Aorta (tissue), 5 donors: Measurements from ENCODE around the gene TCIRG1. TPM values are rescaled to one million over a fixed set of nuclear protein-coding genes. Genes with fewer than 3 reads are reported as not detected.
A peak's percentile ranks its signal among the peaks of the same experiment; 100 is the strongest.

Experiments used
- ATAC-seq: fragments of 200-7000 bp; cut with Tn5 transposase; one replicate; pipeline ENCODE4 v1.9.1; 2022; ENCODE audit warnings: moderate library complexity; ENCODE audit not compliant: low FRiP score
- DNase-seq, 2 donors: peaks; one replicate each; pipeline ENCODE4 v3.0.0-alpha.2; 2020
- H3K27ac ChIP-seq, 2 donors: one replicate each; pipeline ENCODE4 v1.5.1; 2013; ENCODE audit warnings: low read length in 2 of 2, mild to moderate bottlenecking in 2 of 2, moderate library complexity in 2 of 2, control low read depth in 1 of 2, inconsistent platforms in 1 of 2, low read depth in 1 of 2
- H3K27me3 ChIP-seq, 2 donors: one replicate each; pipeline ENCODE4 v1.6.1; 2013; ENCODE audit warnings: control low read depth in 1 of 2, low read length in 1 of 2, mild to moderate bottlenecking in 1 of 2, moderate library complexity in 1 of 2; ENCODE audit not compliant: insufficient read depth in 2 of 2, control insufficient read depth in 1 of 2
- H3K36me3 ChIP-seq, 2 donors: one replicate each; pipeline ENCODE4 v1.6.1; 2013; ENCODE audit warnings: control low read depth in 1 of 2, low read length in 1 of 2, mild to moderate bottlenecking in 1 of 2; ENCODE audit not compliant: insufficient read depth in 2 of 2, control insufficient read depth in 1 of 2
- H3K4me1 ChIP-seq, 2 donors: one replicate each; pipeline ENCODE4 v1.6.1; 2013; ENCODE audit warnings: low read length in 2 of 2, control low read depth in 1 of 2, mild to moderate bottlenecking in 1 of 2, moderate library complexity in 1 of 2; ENCODE audit not compliant: insufficient read depth in 2 of 2, control insufficient read depth in 1 of 2
- H3K4me3 ChIP-seq, 2 donors: one replicate each; pipeline ENCODE4 v1.5.1; 2013; ENCODE audit warnings: low read length in 2 of 2, control low read depth in 1 of 2, mild to moderate bottlenecking in 1 of 2
- H3K9me3 ChIP-seq: one replicate; pipeline ENCODE4 v1.6.1; 2013; ENCODE audit warnings: mild to moderate bottlenecking, low read length; ENCODE audit not compliant: control insufficient read depth
- WGBS, 2 donors: extraction: QIAGEN DNeasy Blood & Tissue Kit; methylation state at CpG; one replicate each; pipeline ENCODE4 v1.1.7; 2013; 5-methylcytosine and 5-hydroxymethylcytosine counted together
- intact Hi-C, 2 donors: fragments of 100-400 bp; cut with DNase I; formaldehyde crosslinking; loops; one replicate each; pipeline versions ENCODE4 v1.14.2 to v1.15.0; 2022
- polyA plus RNA-seq, 2 donors: library from polyadenylated mRNA; stranded (reverse); fragments of 200-250 nt; gene quantifications; one replicate each; pipeline ENCODE4 v1.2.3, GENCODE V29; 2013
- total RNA-seq, 2 donors: library from RNA; stranded (reverse); fragmentation: NEBNext Ultra II Directional; extraction: Animal tissue kit (Norgen Biotek cat#: 25700); gene quantifications; one replicate each; pipeline ENCODE4 v1.2.1, GENCODE V29; 2021
- donor health status: healthy with polysubstance abuse.
- donor health status: Bipolar disorder and iron deficiency.
- donor health status: DM: no; HTN: no; CAD: no.
- donor health status: DM: no; HTN: no; CAD: no.
- donor health status: DM: yes; HTN: yes; CAD: no.

TCIRG1 gene
- total and polyA plus RNA-seq, 4 donors: 47.5 to 485 (median 149) TPM

DNA sequence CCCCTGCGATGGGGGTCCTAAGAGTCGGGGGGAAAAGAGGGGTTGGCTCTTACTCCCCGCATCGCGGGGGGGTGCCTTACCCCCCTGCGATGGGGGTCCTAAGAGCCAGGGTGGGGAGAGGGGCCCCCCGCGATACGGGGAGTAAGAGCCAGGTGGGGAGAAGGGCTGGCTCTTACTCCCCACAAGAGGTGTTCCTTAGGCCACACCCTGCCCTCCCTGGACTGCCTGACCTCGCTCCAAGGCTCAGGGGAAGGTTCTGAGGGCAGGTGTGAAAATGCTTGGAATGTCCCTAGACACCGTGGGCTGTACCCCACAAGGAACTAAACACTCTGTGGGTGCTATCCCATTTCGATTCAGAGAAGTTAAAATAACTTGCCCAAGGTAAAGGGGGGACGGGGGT lies 42.8 kb upstream of the TCIRG1 start:
- 95 to 99% methylated on average over 12 to 13 of the region's 13 CpGs for WGBS, 2 donors
- Histone ChIP-seq H3K27ac (no peak overlapping the region), H3K4me3 (no peak overlapping the region), H3K27me3 (no peaks in the 10 kb centered on the region), H3K36me3 (no peaks in the 10 kb centered on the region), H3K9me3 (no peaks in the 10 kb centered on the region), H3K4me1 (no peaks in the 10 kb centered on the region)
- intact Hi-C loops: no loop called here
- ATAC-seq (no peak), DNase-seq (peak in 1 of 2 donors; percentile 33)

DNA sequence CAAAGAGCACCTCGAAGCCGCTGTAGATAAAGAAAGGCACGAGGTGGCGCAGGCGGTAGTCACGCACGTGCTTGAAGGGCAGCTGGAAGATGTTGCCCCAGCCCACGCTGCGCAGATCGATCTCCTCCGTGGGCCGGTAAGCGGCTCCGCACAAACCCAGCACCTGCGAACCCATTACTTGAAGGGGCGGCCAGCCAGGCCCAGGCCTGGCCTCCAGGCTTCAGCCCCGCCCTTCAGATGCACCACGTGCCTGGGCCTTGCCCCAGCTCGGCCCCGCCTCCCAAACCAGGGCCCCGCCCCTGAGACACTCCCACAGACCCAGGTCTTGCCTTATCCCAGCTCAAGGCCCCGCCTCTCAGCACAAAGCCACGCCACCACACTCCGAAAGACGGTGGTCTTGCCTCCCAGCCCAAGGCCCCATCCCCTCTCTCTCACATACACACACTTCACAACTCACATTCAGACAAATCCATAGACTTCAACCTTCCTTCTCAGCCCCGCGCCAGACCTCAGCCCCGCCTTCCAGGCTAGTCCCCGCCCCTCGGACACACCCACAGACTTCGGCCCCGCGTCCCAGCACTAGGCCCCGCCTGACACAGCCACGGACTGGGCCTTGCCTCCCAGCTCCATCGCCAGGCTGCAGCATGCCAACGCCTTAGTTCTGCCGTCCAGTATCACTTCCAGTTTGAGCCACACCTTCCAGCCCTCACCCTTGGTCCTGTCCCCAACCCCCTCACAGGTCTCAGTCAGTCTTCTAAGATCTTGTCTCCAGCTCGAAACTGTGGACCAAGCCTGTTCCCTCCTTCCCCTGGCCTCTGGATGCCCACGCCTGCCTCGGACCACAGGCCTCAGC lies 42.0 kb upstream of the TCIRG1 start:
- ATAC-seq: peak; percentile 89
- Histone ChIP-seq H3K9me3 (no peaks in the 10 kb centered on the region), H3K27ac (no peak overlapping the region), H3K4me3 (no peak overlapping the region), H3K27me3 (no peaks in the 10 kb centered on the region), H3K4me1 (no peaks in the 10 kb centered on the region), H3K36me3 (no peaks in the 10 kb centered on the region)
- intact Hi-C loops: no loop called here
- WGBS, 2 donors: 66 to 67% methylated on average over 38 to 41 of the region's 41 CpGs
- DNase-seq: peak; percentile 88

DNA sequence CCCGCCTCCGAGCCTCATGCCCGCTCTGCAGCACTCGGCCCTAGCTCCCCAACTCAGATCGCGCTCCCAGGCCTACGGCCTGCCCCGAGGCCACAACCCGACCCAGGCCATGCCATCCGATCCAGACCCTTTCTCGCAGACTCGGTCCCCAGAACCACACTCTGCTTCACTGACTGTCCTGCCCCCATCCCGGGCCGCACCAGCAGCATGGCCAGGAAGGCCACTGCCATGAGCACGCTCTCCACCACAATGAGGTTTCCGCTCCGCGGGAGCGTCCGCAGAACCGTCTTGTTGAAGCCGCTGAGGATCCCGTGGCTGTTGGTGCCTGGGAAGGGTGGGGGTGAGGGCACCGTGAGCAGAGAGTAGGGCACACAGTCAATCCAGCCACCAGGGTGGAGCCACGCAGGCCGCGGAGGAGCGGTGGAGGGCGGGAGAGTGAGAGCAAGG lies 41.3 kb upstream of the TCIRG1 start:
- Histone ChIP-seq H3K4me3 (no peak overlapping the region), H3K9me3 (no peaks in the 10 kb centered on the region), H3K27ac (no peak overlapping the region), H3K36me3 (no peaks in the 10 kb centered on the region), H3K27me3 (no peaks in the 10 kb centered on the region), H3K4me1 (no peaks in the 10 kb centered on the region)
- intact Hi-C loops: no loop called here
- ATAC-seq (peak; percentile 11), DNase-seq (peak in 1 of 2 donors; percentile 74)
- 94 to 95% methylated on average over 29 of the region's 29 CpGs for WGBS, 2 donors

DNA sequence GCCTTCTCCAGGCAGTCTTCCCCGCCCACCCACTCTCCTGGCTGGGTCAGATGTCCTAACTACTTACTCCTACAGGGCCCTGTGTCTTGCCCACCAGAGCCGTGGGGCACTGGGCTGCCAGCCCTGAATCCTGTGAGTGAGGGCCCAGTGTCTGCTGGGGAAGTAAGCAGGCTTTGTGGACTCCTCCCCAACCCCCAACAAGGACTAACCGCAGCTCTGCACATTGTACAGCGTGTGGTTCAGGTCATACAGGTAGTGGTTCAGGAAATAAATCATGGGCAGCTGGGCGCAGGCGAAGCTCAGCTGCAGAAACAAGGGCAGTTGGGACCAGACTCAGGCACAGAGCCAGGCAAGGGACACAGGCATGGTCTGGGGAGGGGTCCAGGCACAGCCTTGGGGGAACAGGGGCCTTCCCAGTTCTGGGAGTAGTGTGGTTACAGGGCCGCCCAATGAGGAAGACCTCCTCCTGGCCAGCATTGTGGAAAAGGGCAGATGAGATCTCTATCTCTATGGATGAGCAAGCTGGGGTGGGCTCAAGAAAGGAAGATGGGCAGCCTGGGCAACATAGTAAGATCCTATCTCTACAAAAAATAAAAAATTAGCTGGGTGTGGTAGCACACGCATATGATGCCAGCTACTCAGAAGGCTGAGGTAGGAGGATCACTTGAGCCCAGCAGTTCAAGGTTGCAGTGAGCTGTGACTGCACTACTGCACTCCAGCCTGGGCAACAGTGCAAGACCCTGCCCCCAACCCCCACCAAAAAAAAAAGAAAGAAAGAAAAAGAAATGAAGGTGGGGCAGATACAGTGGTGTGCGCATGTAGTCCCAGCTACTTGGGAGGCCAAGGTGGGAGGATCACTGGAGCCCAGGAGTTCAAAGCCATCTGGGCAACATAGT lies 40.4 kb upstream of the TCIRG1 start:
- no peak for ATAC-seq
- 94 to 95% methylated on average over 9 of the region's 9 CpGs for WGBS, 2 donors

DNA sequence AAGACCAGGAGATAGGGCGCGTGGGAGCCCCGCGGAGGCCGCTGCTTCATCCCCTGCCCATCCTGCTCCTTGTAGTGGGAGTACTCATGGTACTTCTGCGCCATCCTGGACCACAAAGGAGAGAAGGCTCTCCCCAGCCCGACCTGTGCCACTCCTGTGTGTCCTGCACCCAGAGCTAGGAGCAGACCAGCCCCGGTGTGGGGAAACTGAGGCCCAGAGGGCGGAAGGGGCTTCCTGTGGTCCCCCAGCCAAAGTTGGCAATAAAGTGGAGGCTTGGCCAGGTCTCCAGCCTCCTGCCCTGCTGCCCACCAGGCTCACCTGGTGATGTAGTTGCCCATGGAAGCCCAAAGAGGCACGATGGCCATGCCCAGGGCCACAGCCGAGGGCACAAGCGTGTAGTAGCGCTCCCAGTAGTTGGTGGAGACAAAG lies 39.6 kb upstream of the TCIRG1 start:
- intact Hi-C loops: no loop called here
- Histone ChIP-seq H3K27ac (no peak overlapping the region), H3K9me3 (no peaks in the 10 kb centered on the region), H3K27me3 (no peaks in the 10 kb centered on the region), H3K4me1 (no peaks in the 10 kb centered on the region), H3K4me3 (no peak overlapping the region), H3K36me3 (no peaks in the 10 kb centered on the region)
- DNase-seq (peak in 1 of 2 donors; percentile 72), ATAC-seq (no peak)
- 95 to 97% methylated on average over 13 of the region's 13 CpGs for WGBS, 2 donors

More for the DNA sequence above, 40.4 kb upstream of the TCIRG1 start:
- H3K27me3 ChIP-seq: no peaks in the 10 kb centered on the region
- intact Hi-C loops: no loop called here
- H3K27ac ChIP-seq: no peak overlapping the region
- H3K9me3 ChIP-seq: no peaks in the 10 kb centered on the region
- H3K4me1 ChIP-seq: no peaks in the 10 kb centered on the region
- DNase-seq: peak in 1 of 2 donors; percentile 55
- H3K36me3 ChIP-seq: no peaks in the 10 kb centered on the region
- no peak overlapping the region for H3K4me3 ChIP-seq

DNA sequence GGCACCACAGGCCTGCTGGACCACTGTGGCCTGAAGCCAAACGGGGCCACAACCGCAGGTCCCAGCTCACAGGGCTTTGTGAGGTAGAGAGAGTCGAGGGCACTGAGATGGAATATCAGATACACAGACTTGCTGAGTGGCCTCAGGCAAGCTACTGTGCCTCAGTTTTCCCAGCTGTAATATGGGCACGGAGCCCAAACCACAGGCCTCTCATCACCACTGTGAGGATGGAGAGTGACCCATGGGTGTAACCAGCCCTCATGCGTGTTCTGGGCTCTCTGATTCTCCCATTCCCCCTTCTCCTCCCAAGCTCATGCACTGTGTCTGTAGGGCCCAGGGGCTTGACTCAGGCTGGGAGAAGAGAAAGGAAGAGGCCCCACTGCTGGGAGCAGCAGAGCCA lies 39.1 kb upstream of the TCIRG1 start:
- ATAC-seq: no peak
- DNase-seq: peak in 1 of 2 donors; percentile 16
- Histone ChIP-seq H3K27me3 (no peaks in the 10 kb centered on the region), H3K9me3 (no peaks in the 10 kb centered on the region), H3K4me1 (no peaks in the 10 kb centered on the region), H3K36me3 (no peaks in the 10 kb centered on the region), H3K27ac (no peak overlapping the region), H3K4me3 (no peak overlapping the region)
- 93 to 95% methylated on average over 5 of the region's 5 CpGs for WGBS, 2 donors
- intact Hi-C loops: no loop called here

DNA sequence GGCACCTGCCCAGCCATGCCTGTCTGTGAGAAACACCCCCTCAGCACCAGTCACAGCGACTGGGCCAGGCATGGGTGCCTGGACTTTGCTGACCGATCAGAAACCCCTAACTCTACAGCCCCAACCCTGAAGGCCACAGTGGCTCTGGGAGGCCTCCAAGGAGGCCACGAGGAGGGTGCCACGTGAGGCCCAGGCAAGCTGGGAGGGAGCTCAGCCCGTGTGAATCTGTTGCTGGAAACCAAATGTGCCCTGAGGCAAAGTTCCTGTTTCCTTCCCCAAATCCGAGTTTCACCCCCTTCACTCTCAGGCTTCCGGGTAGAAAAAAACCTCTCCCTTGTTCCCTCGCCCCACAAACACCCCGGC lies 36.3 kb upstream of the TCIRG1 start:
- H3K4me1 ChIP-seq: no peaks in the 10 kb centered on the region
- intact Hi-C loops: no loop called here
- no peaks in the 10 kb centered on the region for H3K36me3 ChIP-seq
- DNase-seq: peak in 1 of 2 donors; percentile 82
- H3K27me3 ChIP-seq: no peaks in the 10 kb centered on the region
- no peak overlapping the region for H3K4me3 ChIP-seq
- no peaks in the 10 kb centered on the region for H3K9me3 ChIP-seq
- WGBS, 2 donors: 82% methylated on average over 9 of the region's 9 CpGs
- no peak for ATAC-seq
- H3K27ac ChIP-seq: no peak overlapping the region

DNA sequence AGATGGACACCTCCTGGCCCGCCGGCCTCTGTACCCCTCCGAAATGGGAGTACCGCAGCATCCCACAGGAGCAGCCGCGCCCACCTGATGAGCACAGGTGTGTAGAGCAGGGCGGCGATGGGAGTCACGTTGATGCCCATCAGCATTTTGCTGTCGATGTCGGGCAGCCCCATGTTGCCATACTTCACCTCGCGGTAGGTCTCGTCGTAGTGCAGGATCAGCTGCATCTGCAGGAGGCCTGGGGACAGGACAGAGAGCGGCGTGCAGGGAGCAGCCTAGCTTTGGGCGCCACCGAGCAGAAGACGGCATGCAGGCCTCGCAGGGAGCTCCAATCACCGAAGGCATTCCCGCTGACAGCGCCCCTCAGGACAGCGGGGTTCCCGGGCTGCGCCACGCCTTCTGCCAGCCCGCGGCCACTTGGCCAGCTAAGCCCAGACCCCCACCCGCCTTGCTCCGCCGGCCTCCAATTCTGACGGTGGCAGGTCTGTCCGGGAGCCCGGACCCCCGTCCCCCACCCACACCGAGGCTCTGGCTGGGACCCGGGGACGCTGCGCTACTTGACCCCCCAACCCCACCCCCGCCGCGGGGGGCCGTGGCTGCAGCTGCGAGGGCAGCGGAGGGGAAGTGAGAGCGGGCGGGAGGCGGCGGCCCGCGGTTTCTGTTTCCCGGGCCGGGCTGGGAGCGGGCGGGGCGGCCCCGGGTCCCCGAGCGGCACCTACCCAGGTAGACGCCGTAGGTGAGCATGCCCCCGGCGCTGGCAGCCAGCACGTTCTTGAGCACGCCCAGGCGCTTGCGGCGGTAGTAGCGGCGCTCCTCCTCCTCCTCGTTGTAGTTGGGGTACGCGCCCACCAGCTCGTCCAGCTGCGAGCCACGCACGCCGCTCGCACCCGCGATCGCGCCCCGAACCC lies 35.6 kb upstream of the TCIRG1 start:
- Histone ChIP-seq H3K4me1 (no peaks in the 10 kb centered on the region), H3K27me3 (no peaks in the 10 kb centered on the region), H3K9me3 (no peaks in the 10 kb centered on the region), H3K27ac (no peak overlapping the region), H3K36me3 (no peaks in the 10 kb centered on the region), H3K4me3 (peak overlapping the region; percentile 61 to 69)
- 17 to 30% methylated on average over 43 to 86 of the region's 86 CpGs for WGBS, 2 donors
- intact Hi-C loops: no loop called here
- peak; percentile 5 for ATAC-seq
- DNase-seq: peak; percentile 67 to 81
